OCI-LY1 (cell line): Measurements from ENCODE around the gene TMEM37.

Experiments used
- H2AFZ ChIP-seq: fragments of 200-600 bp; sonication (generic), shearing (Covaris generic); 2 replicates; pipeline ENCODE4 v1.6.0; 2014; ENCODE audit warnings: antibody characterized with exemption, mild to moderate bottlenecking, low read length
- H3F3A ChIP-seq: fragments of 200-600 bp; sonication (generic), shearing (Covaris generic); 2 replicates; pipeline ENCODE4 v1.6.0; 2014; ENCODE audit warnings: mild to moderate bottlenecking, antibody characterized with exemption, low read length, moderate library complexity; ENCODE audit not compliant: insufficient read depth
- H3K27ac ChIP-seq: fragments of 200-600 bp; sonication (generic); 2 replicates; pipeline ENCODE4 v1.5.1; 2014; ENCODE audit warnings: low read length, mixed run types, mild to moderate bottlenecking, low read depth; ENCODE audit not compliant: poor library complexity, severe bottlenecking
- H3K27me3 ChIP-seq: fragments of 200-600 bp; sonication (generic); 2 replicates; pipeline ENCODE4 v1.6.0; 2014; ENCODE audit warnings: antibody characterized with exemption, mild to moderate bottlenecking, low read length, moderate library complexity; ENCODE audit not compliant: insufficient read depth
- H3K36me3 ChIP-seq: fragments of 200-600 bp; sonication (generic); 2 replicates; pipeline ENCODE4 v1.6.1; 2014; ENCODE audit warnings: mild to moderate bottlenecking, antibody characterized with exemption, low read length, moderate library complexity, mixed read lengths; ENCODE audit not compliant: insufficient read depth
- H3K4me1 ChIP-seq: fragments of 200-600 bp; sonication (generic); 2 replicates; pipeline ENCODE4 v1.5.1; 2014; ENCODE audit warnings: mild to moderate bottlenecking, low read length, moderate library complexity; ENCODE audit not compliant: insufficient read depth, severe bottlenecking
- H3K4me2 ChIP-seq: fragments of 200-600 bp; sonication (generic), shearing (Covaris generic); 2 replicates; pipeline ENCODE4 v1.6.1; 2014; ENCODE audit warnings: low read length
- H3K4me3 ChIP-seq: fragments of 200-600 bp; sonication (generic); 2 replicates; pipeline ENCODE4 v1.5.1; 2014; ENCODE audit warnings: low read length, low read depth, mild to moderate bottlenecking, mixed read lengths; ENCODE audit not compliant: poor library complexity, severe bottlenecking
- H3K79me2 ChIP-seq: fragments of 200-600 bp; shearing (Covaris generic); 2 replicates; pipeline ENCODE4 v1.6.1; 2016; ENCODE audit warnings: mixed run types, low read length, mixed read lengths; ENCODE audit not compliant: insufficient read depth
- H3K9ac ChIP-seq: fragments of 200-600 bp; sonication (generic), shearing (Covaris generic); 2 replicates; pipeline ENCODE4 v1.6.1; 2014; ENCODE audit warnings: mild to moderate bottlenecking, low read length, mixed read lengths
- H3K9me2 ChIP-seq: fragments of 200-600 bp; sonication (generic), shearing (Covaris generic); 2 replicates; pipeline ENCODE4 v1.6.1; 2014; ENCODE audit warnings: low read depth, mild to moderate bottlenecking, low read length, mixed read lengths
- H3K9me3 ChIP-seq: fragments of 200-600 bp; shearing (Covaris generic); 2 replicates; pipeline ENCODE4 v1.6.1; 2014; ENCODE audit warnings: low read length, mixed read lengths
- H4K20me1 ChIP-seq: fragments of 200-600 bp; sonication (generic), shearing (Covaris generic); 2 replicates; pipeline ENCODE4 v1.6.0; 2016; ENCODE audit warnings: mild to moderate bottlenecking, low read length; ENCODE audit not compliant: insufficient read depth
- CTCF ChIP-seq: fragments of 200-600 bp; sonication (generic), shearing (Covaris generic); IDR thresholded peaks from 2 replicates; pipeline ENCODE4 v1.5.1; 2017; ENCODE audit warnings: mild to moderate bottlenecking, antibody characterized with exemption, low read length, moderate library complexity, mixed read lengths
- EZH2 ChIP-seq: fragments of 200-600 bp; sonication (generic), shearing (Covaris generic); IDR thresholded peaks from 2 replicates; pipeline ENCODE4 v1.8.0; 2017; ENCODE audit warnings: borderline replicate concordance, mixed run types, mild to moderate bottlenecking, antibody characterized with exemption, low read length, moderate library complexity, mixed read lengths

TMEM37 gene

GRCh38 chr2:119461811-119462210 lies 30.2 kb downstream of the TMEM37 start:
- Histone ChIP-seq H3K9ac (no peak overlapping the region), H3K27ac (no peak overlapping the region), H3K4me2 (no peak overlapping the region), H3K27me3 (no peaks in the 10 kb centered on the region), H3K4me1 (no peaks in the 10 kb centered on the region), H3K4me3 (no peak overlapping the region), H2AFZ (no peak overlapping the region), H4K20me1 (no peaks in the 10 kb centered on the region), H3F3A (no peaks in the 10 kb centered on the region), H3K79me2 (no peaks in the 10 kb centered on the region), H3K36me3 (no peaks in the 10 kb centered on the region), H3K9me2 (no peaks in the 10 kb centered on the region), H3K9me3 (no peaks in the 10 kb centered on the region)
- TF ChIP-seq CTCF (no peak), EZH2 (no peak)

- no peaks in the 10 kb centered on the region for H4K20me1 ChIP-seq
- no peaks in the 10 kb centered on the region for H3K79me2 ChIP-seq
- H3K4me2 ChIP-seq = no peak overlapping the region
- no peak overlapping the region for H2AFZ ChIP-seq
- H3F3A ChIP-seq = no peaks in the 10 kb centered on the region
- H3K27me3 ChIP-seq = no peaks in the 10 kb centered on the region
- H3K36me3 ChIP-seq = no peaks in the 10 kb centered on the region
- H3K9ac ChIP-seq = no peak overlapping the region
- no peaks in the 10 kb centered on the region for H3K9me2 ChIP-seq
- H3K4me1 ChIP-seq = no peaks in the 10 kb centered on the region
- no peaks in the 10 kb centered on the region for H3K9me3 ChIP-seq
- H3K4me3 ChIP-seq = no peak overlapping the region
- H3K27ac ChIP-seq = no peak overlapping the region
- TF ChIP-seq CTCF (no peak), EZH2 (no peak)
Measured at GRCh38 chr2:119462574-119462973, 30.9 kb downstream of the TMEM37 start.

- H4K20me1 ChIP-seq = no peaks in the 10 kb centered on the region
- H3K9ac ChIP-seq = no peak overlapping the region
- H3K4me1 ChIP-seq = no peaks in the 10 kb centered on the region
- H3F3A ChIP-seq = no peaks in the 10 kb centered on the region
- H3K27ac ChIP-seq = no peak overlapping the region
- H3K79me2 ChIP-seq = no peaks in the 10 kb centered on the region
- no peaks in the 10 kb centered on the region for H3K9me2 ChIP-seq
- no peak overlapping the region for H3K4me2 ChIP-seq
- no peaks in the 10 kb centered on the region for H3K27me3 ChIP-seq
- H3K4me3 ChIP-seq = no peak overlapping the region
- H3K9me3 ChIP-seq = no peaks in the 10 kb centered on the region
- TF ChIP-seq EZH2 (no peak), CTCF (no peak)
- no peak overlapping the region for H2AFZ ChIP-seq
- no peaks in the 10 kb centered on the region for H3K36me3 ChIP-seq
Measured at GRCh38 chr2:119463136-119463535, 31.5 kb downstream of the TMEM37 start.
